ENCODE results near the gene SLC6A16.

DNA sequence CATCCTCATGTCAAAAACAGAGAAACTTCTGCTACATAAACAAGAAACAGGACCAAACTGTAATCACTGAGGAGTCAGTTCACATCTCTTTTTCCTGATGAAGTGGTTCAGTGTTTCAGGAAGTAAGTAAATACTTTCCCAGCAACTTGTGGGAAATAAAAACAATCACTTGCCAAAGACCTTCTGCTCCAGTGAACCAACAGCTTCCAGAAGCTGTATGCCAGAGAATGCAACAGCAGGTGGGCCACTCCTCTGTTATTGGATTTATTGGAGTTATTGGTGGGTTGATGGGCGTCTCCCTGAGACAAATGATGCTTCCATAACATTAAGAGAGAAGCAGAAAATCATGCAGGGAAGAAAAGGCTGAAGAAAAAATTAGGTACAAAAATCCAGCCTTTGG is 9.9 kb downstream of the SLC6A16 start:
- TF ChIP-seq, protein P1, sequence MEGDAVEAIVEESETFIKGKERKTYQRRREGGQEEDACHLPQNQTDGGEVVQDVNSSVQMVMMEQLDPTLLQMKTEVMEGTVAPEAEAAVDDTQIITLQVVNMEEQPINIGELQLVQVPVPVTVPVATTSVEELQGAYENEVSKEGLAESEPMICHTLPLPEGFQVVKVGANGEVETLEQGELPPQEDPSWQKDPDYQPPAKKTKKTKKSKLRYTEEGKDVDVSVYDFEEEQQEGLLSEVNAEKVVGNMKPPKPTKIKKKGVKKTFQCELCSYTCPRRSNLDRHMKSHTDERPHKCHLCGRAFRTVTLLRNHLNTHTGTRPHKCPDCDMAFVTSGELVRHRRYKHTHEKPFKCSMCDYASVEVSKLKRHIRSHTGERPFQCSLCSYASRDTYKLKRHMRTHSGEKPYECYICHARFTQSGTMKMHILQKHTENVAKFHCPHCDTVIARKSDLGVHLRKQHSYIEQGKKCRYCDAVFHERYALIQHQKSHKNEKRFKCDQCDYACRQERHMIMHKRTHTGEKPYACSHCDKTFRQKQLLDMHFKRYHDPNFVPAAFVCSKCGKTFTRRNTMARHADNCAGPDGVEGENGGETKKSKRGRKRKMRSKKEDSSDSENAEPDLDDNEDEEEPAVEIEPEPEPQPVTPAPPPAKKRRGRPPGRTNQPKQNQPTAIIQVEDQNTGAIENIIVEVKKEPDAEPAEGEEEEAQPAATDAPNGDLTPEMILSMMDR (conservative IDR thresholded peaks at IDR 0.05; ENCODE audit: low read depth, low read length), result no peak
- TF ChIP-seq EZH2 (IDR thresholded peaks at IDR 0.05; ENCODE audit: borderline replicate concordance, low read depth, low read length, poor library complexity, severe bottlenecking), result no peak
